ENCODE data around the gene RALGDS.

Gene RALGDS

DNA sequence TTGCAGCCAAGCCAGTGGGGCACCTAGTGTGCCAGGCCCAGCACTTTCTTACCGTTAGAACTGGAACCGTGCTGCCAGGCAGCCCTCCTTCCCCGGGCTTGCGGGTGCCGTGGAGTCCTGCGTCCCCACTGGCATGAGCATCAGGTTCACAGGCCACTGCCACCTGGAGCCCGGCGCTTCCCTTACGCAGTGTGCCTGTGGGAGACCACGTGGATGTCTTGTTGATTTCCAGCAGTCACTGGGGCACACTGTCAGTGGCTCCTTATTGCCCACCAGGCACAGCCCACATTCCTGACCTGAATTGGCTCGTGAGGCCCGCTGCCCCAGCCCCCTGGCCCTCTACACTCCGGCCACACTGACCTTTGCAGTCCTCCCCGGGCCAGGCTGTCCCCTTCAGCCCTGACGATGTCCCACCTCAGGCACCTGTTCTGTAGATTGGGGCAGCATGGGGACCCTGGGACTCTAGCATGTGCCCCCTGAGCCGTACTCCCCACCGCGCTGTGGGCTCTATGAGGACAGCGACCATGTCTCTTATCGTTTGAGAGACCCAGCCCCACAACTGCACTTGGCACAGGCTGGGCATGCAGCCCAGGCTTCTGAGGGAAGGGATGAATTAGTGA, 69.6 kb downstream of the RALGDS start:
- no peak overlapping the region for H3K27ac ChIP-seq
- H3K27me3 ChIP-seq (replicated peaks): no peaks in the 10 kb centered on the region
- H3K4me3 ChIP-seq (ENCODE audit: low read depth, low read length): no peak overlapping the region
- TF ChIP-seq CTCF (IDR thresholded peaks at IDR 0.05; ENCODE audit: low read depth, low read length, missing control alignments): no peak
- DNase-seq: no peak
- in situ Hi-C loops (cut with HindIII; ENCODE audit: low pct_ligation_motif_present, low sequenced_read_pairs): no loop called here
- H3K36me3 ChIP-seq (replicated peaks): peaks cover 40% of the 10 kb centered on the region

DNA sequence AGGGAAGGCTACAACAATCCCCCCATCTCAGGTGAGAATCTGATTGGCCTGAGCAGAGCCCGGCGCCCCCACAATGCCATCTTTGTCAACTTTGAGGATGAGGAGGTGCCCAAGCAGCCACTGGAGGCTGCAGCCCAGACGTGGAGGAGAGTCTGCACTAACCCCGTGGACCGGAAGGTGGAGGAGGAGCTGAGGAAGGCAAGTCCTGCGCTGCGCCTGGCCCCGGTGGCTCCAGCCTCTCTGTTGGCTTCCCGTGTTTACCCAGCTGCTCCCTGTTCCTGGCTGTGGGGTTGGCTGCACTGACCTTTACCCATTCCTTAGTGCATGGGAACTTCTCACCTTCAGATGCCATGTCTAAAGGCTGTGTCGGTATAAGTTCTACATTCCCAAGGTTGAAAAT, 70.3 kb downstream of the RALGDS start:
- peaks cover 38% of the 10 kb centered on the region for H3K36me3 ChIP-seq (replicated peaks)
- TF ChIP-seq CTCF (IDR thresholded peaks at IDR 0.05; ENCODE audit: low read depth, low read length, missing control alignments): no peak
- in situ Hi-C loops (cut with HindIII; ENCODE audit: low pct_ligation_motif_present, low sequenced_read_pairs): no loop called here

DNA sequence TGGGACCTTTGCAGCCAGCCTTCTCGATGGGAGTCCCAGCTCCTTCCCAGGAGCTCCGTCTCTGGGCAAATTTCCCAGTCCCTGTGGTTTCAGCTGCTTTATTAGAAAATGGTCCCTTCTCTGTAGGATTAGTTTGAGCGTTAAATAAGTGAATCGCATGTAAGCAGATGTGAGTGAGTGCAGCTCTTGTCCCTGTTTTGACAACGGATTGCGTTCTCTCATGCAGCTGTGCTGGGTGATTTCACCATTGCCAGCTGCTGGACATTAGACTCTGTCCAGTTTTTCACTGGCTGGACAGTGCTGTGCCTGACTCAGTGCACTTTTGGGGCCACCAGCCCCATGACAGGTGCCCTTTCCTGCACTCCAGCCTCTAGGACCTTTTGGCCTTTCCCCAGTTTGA, 70.9 kb downstream of the RALGDS start:
- in situ Hi-C loops (cut with HindIII; ENCODE audit: low pct_ligation_motif_present, low sequenced_read_pairs): no loop called here
- DNase-seq: peak; percentile 14
- Histone ChIP-seq H3K27ac (no peak overlapping the region), H3K4me3 (ENCODE audit: low read depth, low read length) (no peak overlapping the region), H3K36me3 (replicated peaks) (peaks cover 39% of the 10 kb centered on the region), H3K27me3 (replicated peaks) (no peaks in the 10 kb centered on the region)
- TF ChIP-seq CTCF (IDR thresholded peaks at IDR 0.05; ENCODE audit: low read depth, low read length, missing control alignments): no peak

More for the DNA sequence above, 70.3 kb downstream of the RALGDS start:
- H3K27me3 ChIP-seq (replicated peaks): no peaks in the 10 kb centered on the region
- no peak for DNase-seq
- H3K27ac ChIP-seq: no peak overlapping the region
- H3K4me3 ChIP-seq (ENCODE audit: low read depth, low read length): no peak overlapping the region

DNA sequence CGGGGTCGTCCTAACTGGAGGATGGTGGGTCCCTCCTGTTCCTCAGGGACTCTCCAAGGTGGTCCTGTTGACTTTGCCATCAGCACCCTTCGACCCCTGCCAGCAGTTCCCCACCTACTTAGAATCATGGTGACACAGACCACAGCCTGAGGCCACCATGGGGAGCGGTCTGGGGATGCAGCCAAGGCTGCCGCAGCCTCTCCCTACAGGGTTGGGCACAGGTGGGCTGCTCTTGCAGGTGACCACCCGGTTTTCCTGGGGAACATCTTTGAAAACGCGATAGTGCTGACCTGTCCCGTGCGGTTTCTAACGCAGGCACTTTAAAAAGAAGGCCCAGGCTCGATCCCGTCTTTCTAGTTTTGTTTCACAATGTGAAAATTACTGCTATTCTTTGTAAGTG, 72.0 kb downstream of the RALGDS start:
- Histone ChIP-seq H3K4me3 (ENCODE audit: low read depth, low read length) (no peak overlapping the region), H3K36me3 (replicated peaks) (peaks cover 42% of the 10 kb centered on the region), H3K27me3 (replicated peaks) (no peaks in the 10 kb centered on the region), H3K27ac (no peak overlapping the region)
- in situ Hi-C loops (cut with HindIII; ENCODE audit: low pct_ligation_motif_present, low sequenced_read_pairs): loop anchor here (25.0 kb wide), 1 partner anchor 88 kb away; no protein-coding TSS in a partner anchor
- no peak for TF ChIP-seq CTCF (IDR thresholded peaks at IDR 0.05; ENCODE audit: low read depth, low read length, missing control alignments)
- no peak for DNase-seq

- Histone ChIP-seq H3K4me3 (ENCODE audit: low read depth, low read length) (no peak overlapping the region), H3K27me3 (replicated peaks) (no peaks in the 10 kb centered on the region), H3K36me3 (replicated peaks) (peaks cover 40% of the 10 kb centered on the region), H3K27ac (no peak overlapping the region)
- in situ Hi-C loops (cut with HindIII; ENCODE audit: low pct_ligation_motif_present, low sequenced_read_pairs): loop anchor here (25.0 kb wide), 1 partner anchor 89 kb away; no protein-coding TSS in a partner anchor
- peak; percentile 63 for TF ChIP-seq CTCF (IDR thresholded peaks at IDR 0.05; ENCODE audit: low read depth, low read length, missing control alignments)
- DNase-seq: no peak
Measured at GRCh38 chr9:133048595-133048994, 72.4 kb downstream of the RALGDS start.
